HepG2 (cell line): Measurements from ENCODE around the gene CRIM1. TPM values are rescaled to one million over a fixed set of nuclear protein-coding genes. Genes with fewer than 3 reads are reported as not detected.

Experiments
- AKAP8 ChIP-seq: sonication (generic); formaldehyde crosslinking; IDR thresholded peaks from 2 replicates; pipeline ENCODE4 v1.5.1; 2020; ENCODE audit warnings: mild to moderate bottlenecking, missing genetic modification reagents
- ARID2 ChIP-seq: sonication (generic); formaldehyde crosslinking; IDR thresholded peaks from 2 replicates; pipeline ENCODE4 v1.8.1; 2022; ENCODE audit warnings: mild to moderate bottlenecking, missing genetic modification reagents, borderline replicate concordance
- ARNTL ChIP-seq: sonication (generic); formaldehyde crosslinking; IDR thresholded peaks from 2 replicates; pipeline ENCODE4 v1.4.0; 2020; ENCODE audit warnings: mild to moderate bottlenecking, missing genetic modification reagents
- CCAR2 ChIP-seq: fragments of 200-400 bp; formaldehyde crosslinking; optimal IDR thresholded peaks from 2 replicates; pipeline ENCODE3; 2018; ENCODE audit warnings: low read depth, mild to moderate bottlenecking, low read length, moderate library complexity
- GLI4 ChIP-seq: sonication (generic); formaldehyde crosslinking; IDR thresholded peaks from 2 replicates; pipeline ENCODE4 v1.5.1; 2020; ENCODE audit warnings: missing genetic modification reagents, mild to moderate bottlenecking, moderate library complexity, borderline replicate concordance
- MTERF4 ChIP-seq: sonication (generic); formaldehyde crosslinking; IDR thresholded peaks from 2 replicates; pipeline ENCODE4 v1.8.0; 2023; ENCODE audit warnings: mild to moderate bottlenecking, missing genetic modification reagents
- NRL ChIP-seq: sonication (generic); formaldehyde crosslinking; IDR thresholded peaks from 2 replicates; pipeline ENCODE4 v1.5.0; 2020; ENCODE audit warnings: missing genetic modification reagents, mild to moderate bottlenecking, moderate library complexity, borderline replicate concordance
- PHF21A ChIP-seq: sonication (generic); formaldehyde crosslinking; IDR thresholded peaks from 2 replicates; pipeline ENCODE4 v1.5.0; 2020; ENCODE audit warnings: mild to moderate bottlenecking, missing genetic modification reagents
- PITX1 ChIP-seq: sonication (generic); formaldehyde crosslinking; IDR thresholded peaks from 2 replicates; pipeline ENCODE4 v1.5.1; 2020; ENCODE audit warnings: mild to moderate bottlenecking, missing genetic modification reagents
- PRPF4 ChIP-seq: fragments of 200-400 bp; formaldehyde crosslinking; IDR thresholded peaks from 2 replicates; pipeline ENCODE4 v1.6.1; 2016; ENCODE audit warnings: low read length, low read depth; ENCODE audit not compliant: poor library complexity, severe bottlenecking
- ZBTB21 ChIP-seq: sonication (generic); formaldehyde crosslinking; IDR thresholded peaks from 2 replicates; pipeline ENCODE4 v1.4.0; 2020; ENCODE audit warnings: missing genetic modification reagents
- ZFP91 ChIP-seq: sonication (generic); formaldehyde crosslinking; IDR thresholded peaks from 2 replicates; pipeline ENCODE4 v1.9.0; 2022; ENCODE audit warnings: missing genetic modification reagents, mild to moderate bottlenecking, borderline replicate concordance
- ZGPAT ChIP-seq: IDR thresholded peaks from 2 replicates; pipeline ENCODE4 v1.6.1; 2016; ENCODE audit warnings: mild to moderate bottlenecking
- ZNF180 ChIP-seq: sonication (generic); formaldehyde crosslinking; IDR thresholded peaks from 2 replicates; pipeline ENCODE4 v1.4.0; 2020; ENCODE audit warnings: low read depth, missing genetic modification reagents, borderline replicate concordance
- ZNF280D ChIP-seq: sonication (generic); formaldehyde crosslinking; IDR thresholded peaks from 2 replicates; pipeline ENCODE4 v1.5.1; 2020; ENCODE audit warnings: mild to moderate bottlenecking, missing genetic modification reagents
- ZNF414 ChIP-seq: sonication (generic); formaldehyde crosslinking; IDR thresholded peaks from 2 replicates; pipeline ENCODE4 v1.5.0; 2020; ENCODE audit warnings: missing genetic modification reagents
- ZNF510 ChIP-seq: sonication (generic); formaldehyde crosslinking; IDR thresholded peaks from 2 replicates; pipeline ENCODE4 v1.4.0; 2020; ENCODE audit warnings: low read depth, mild to moderate bottlenecking, missing genetic modification reagents
- ZNF552 ChIP-seq: sonication (generic); formaldehyde crosslinking; IDR thresholded peaks from 2 replicates; pipeline ENCODE4 v1.9.0; 2022; ENCODE audit warnings: missing genetic modification reagents, mild to moderate bottlenecking, borderline replicate concordance
- ZNF781 ChIP-seq: sonication (generic); formaldehyde crosslinking; IDR thresholded peaks from 2 replicates; pipeline ENCODE4 v1.5.1; 2020; ENCODE audit warnings: borderline replicate concordance, mild to moderate bottlenecking, missing genetic modification reagents; ENCODE audit errors: not compliant biosample characterization
- ZNF879 ChIP-seq: sonication (generic); formaldehyde crosslinking; IDR thresholded peaks from 2 replicates; pipeline ENCODE4 v1.8.1; 2023; ENCODE audit warnings: missing genetic modification reagents
- polyA plus RNA-seq, 8 experiments: library from polyadenylated mRNA; depleted of rRNA in 3 of 8; stranded (reverse) in 7 of 8; unstranded in 1 of 8; fragments of >200 nt; fragmentation: Illumina TruSeq in 4 of 8; extraction: Trizol in 4 of 8; gene quantifications; 2 replicates each; pipeline versions ENCODE4 v1.2.1 to v1.2.3, GENCODE V29; 2011 to 2016; ENCODE audit warnings: low read depth in 4 of 8, missing spikeins in 1 of 8, mixed read lengths in 1 of 8; ENCODE audit not compliant: insufficient read depth in 1 of 8
- total RNA-seq, 5 experiments: library from RNA; depleted of rRNA; stranded (reverse); fragments of >200 nt; fragmentation: Illumina TruSeq; extraction: Trizol; gene quantifications; 2 replicates each; pipeline ENCODE4 v1.2.3, GENCODE V29; 2016; ENCODE audit warnings: low read depth in 1 of 5

The CRIM1 gene
- total and polyA plus RNA-seq, 2 of the 13 experiments (the other 11 are each of a cell fraction or from before 2014, with no cell fraction given): 39.1 to 69.9 TPM

- TF ChIP-seq ZGPAT (CRISPR knock-in tag) (0 out of 2 replicates have a peak, but pooled peaks have one; percentile 25), ZBTB21 (no peak), PHF21A (0 out of 2 replicates have a peak, but pooled peaks have one; percentile 10), ZNF781 (CRISPR knock-in tag) (peak; percentile 18), MTERF4 (CRISPR knock-in tag) (no peak), PRPF4 (peak; percentile 38), AKAP8 (0 out of 2 replicates have a peak, but pooled peaks have one; percentile 15), NRL (CRISPR knock-in tag) (no peak), ZNF510 (CRISPR knock-in tag) (peak; percentile 72; the same call in 1 of the 2 replicates), ZNF180 (no peak), ZNF879 (CRISPR knock-in tag) (0 out of 2 replicates have a peak, but pooled peaks have one; percentile 11), CCAR2 (no peak), ZNF414 (CRISPR knock-in tag) (0 out of 2 replicates have a peak, but pooled peaks have one; percentile 52), PITX1 (CRISPR knock-in tag) (0 out of 2 replicates have a peak, but pooled peaks have one; percentile 25), ZNF280D (CRISPR knock-in tag) (0 out of 2 replicates have a peak, but pooled peaks have one; percentile 27), ZNF552 (CRISPR knock-in tag) (no peak), ARID2 (peak; percentile 75; the same call in 1 of the 2 replicates), ARNTL (0 out of 2 replicates have a peak, but pooled peaks have one; percentile 16), ZFP91 (CRISPR knock-in tag) (0 out of 2 replicates have a peak, but pooled peaks have one; percentile 59), GLI4 (CRISPR knock-in tag) (peak; percentile 46; the same call in 1 of the 2 replicates)
- TF ChIP-seq, all 625 proteins: peak for 20
Observed at GRCh38 chr2:36597003-36597531, 241.5 kb downstream of the CRIM1 start (continued).
